ENCODE results near the gene CENPT. TPM values are rescaled to one million over a fixed set of nuclear protein-coding genes. Genes with fewer than 3 reads are reported as not detected.

The CENPT gene
- polyA plus RNA-seq, 2 of the 4 experiments (the other 2 are of a cell fraction), result 19.1 to 36.9 TPM

DNA sequence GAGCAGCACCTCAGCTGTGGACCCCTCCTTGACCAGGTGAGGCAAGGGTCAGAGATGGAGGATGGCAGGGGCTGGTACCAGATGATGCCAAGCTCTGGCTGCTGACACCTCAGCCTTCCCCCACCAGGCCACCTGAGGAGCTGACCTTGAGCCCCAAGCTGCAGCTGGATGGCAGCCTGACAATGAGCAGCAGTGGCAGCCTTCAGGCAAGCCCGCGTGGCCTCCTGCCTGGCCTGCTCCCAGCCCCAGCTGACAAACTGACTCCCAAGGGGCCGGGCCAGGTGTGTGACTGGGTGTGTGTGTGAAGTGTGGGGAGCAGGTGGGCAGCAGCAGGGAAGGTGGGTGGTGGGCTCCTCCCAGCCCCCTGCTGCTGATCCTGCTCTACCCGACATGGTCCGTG, 32.4 kb upstream of the CENPT start (continued):
- no peak for TF ChIP-seq EHMT2 (IDR thresholded peaks at IDR 0.05; ENCODE audit: low read depth)

- FAIRE-seq, result no peak
- CTCF ChIA-PET, result interaction anchor here (1.1 to 17.4 kb wide), 4 partner anchors 8 to 358 kb away, joined by 3 to 370 read pairs (median 4); partner anchors contain the start of genes CTRL and PSMB10
- no peak for TF ChIP-seq ESRRA (IDR thresholded peaks at IDR 0.05; ENCODE audit: borderline replicate concordance, low read length)
- TF ChIP-seq GATA3 (IDR thresholded peaks at IDR 0.05; ENCODE audit: borderline replicate concordance), result no peak
- no peak for TF ChIP-seq CEBPB (IDR thresholded peaks at IDR 0.05)
- no peak for TF ChIP-seq RFX5 (IDR thresholded peaks at IDR 0.05)
- no peak for TF ChIP-seq RCOR1 (IDR thresholded peaks at IDR 0.05; ENCODE audit: low read depth, low read length)
- no peak for TF ChIP-seq KDM1A (IDR thresholded peaks at IDR 0.05; ENCODE audit: low read depth)
- no peak for TF ChIP-seq ZSCAN20 (CRISPR knock-in tag; IDR thresholded peaks at IDR 0.05)
These were observed 32.0 kb upstream of the CENPT start for GRCh38 chr16:67879462-67879861.

GRCh38 chr16:67878846-67879245, 31.4 kb upstream of the CENPT start:
- WGBS (ENCODE audit: missing lambda C conversion rate), result 80% methylated on average over 9 of the region's 9 CpGs
- DNase-seq (ENCODE audit: low read depth in 1 of 2, low spot score in 1 of 2) (no peak), FAIRE-seq (no peak), ATAC-seq (no peak)
- H3K4me1 ChIP-seq, result peaks cover 11% of the 10 kb centered on the region; the same call in 2 of the 3 replicates
- H3K9me3 ChIP-seq, result no peaks in the 10 kb centered on the region
- no peak overlapping the region for H3K4me3 ChIP-seq
- no peak overlapping the region for H3K27ac ChIP-seq
- ChIA-PET POLR2A (no interaction called here), CTCF (interaction anchor here (0.9 to 17.4 kb wide), 4 partner anchors 9 to 48 kb away, joined by 3 to 370 read pairs (median 4); partner anchors contain the start of genes CTRL and PSMB10)
- H3K4me2 ChIP-seq, result no peak overlapping the region
- TF ChIP-seq POLR2A (IDR thresholded peaks at IDR 0.05; ENCODE audit: low read length) (no peak), EHMT2 (IDR thresholded peaks at IDR 0.05; ENCODE audit: low read depth) (no peak), ZSCAN20 (CRISPR knock-in tag; IDR thresholded peaks at IDR 0.05) (no peak), BHLHE40 (IDR thresholded peaks at IDR 0.05; ENCODE audit: low read depth, low read length) (no peak), MAZ (IDR thresholded peaks at IDR 0.05; ENCODE audit: borderline replicate concordance, low read depth, low read length) (no peak), KDM1A (IDR thresholded peaks at IDR 0.05; ENCODE audit: low read depth) (no peak), GATA3 (IDR thresholded peaks at IDR 0.05; ENCODE audit: borderline replicate concordance) (no peak), ELK1 (IDR thresholded peaks at IDR 0.05; ENCODE audit: low read depth, low read length) (no peak), PHF8 (IDR thresholded peaks at IDR 0.05; ENCODE audit: borderline replicate concordance, low read depth) (no peak), ESRRA (IDR thresholded peaks at IDR 0.05; ENCODE audit: borderline replicate concordance, low read length) (no peak), PBX3 (IDR thresholded peaks at IDR 0.05) (no peak), MYC (IDR thresholded peaks at IDR 0.05; ENCODE audit: borderline replicate concordance, low read length) (no peak), NPAS2 (CRISPR knock-in tag; IDR thresholded peaks at IDR 0.05; ENCODE audit: borderline replicate concordance) (no peak)
- TF ChIP-seq, protein P1, sequence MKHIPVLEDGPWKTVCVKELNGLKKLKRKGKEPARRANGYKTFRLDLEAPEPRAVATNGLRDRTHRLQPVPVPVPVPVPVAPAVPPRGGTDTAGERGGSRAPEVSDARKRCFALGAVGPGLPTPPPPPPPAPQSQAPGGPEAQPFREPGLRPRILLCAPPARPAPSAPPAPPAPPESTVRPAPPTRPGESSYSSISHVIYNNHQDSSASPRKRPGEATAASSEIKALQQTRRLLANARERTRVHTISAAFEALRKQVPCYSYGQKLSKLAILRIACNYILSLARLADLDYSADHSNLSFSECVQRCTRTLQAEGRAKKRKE (CRISPR knock-in tag; IDR thresholded peaks at IDR 0.05; ENCODE audit: low read depth), result no peak
- TF ChIP-seq, protein P2, sequence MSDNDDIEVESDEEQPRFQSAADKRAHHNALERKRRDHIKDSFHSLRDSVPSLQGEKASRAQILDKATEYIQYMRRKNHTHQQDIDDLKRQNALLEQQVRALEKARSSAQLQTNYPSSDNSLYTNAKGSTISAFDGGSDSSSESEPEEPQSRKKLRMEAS (IDR thresholded peaks at IDR 0.05), result no peak

More at GRCh38 chr16:67879462-67879861, 32.0 kb upstream of the CENPT start:
- 95% methylated on average over 11 of the region's 12 CpGs for WGBS (ENCODE audit: missing lambda C conversion rate)
- no peak overlapping the region for H3K4me2 ChIP-seq
- H3K27ac ChIP-seq, result no peak overlapping the region
- POLR2A ChIA-PET, result no interaction called here
- H3K9me3 ChIP-seq, result no peaks in the 10 kb centered on the region
- peaks cover 5% of the 10 kb centered on the region; the same call in 2 of the 3 replicates for H3K4me1 ChIP-seq
- no peak overlapping the region for H3K4me3 ChIP-seq
- ATAC-seq (no peak), DNase-seq (ENCODE audit: low read depth in 1 of 2, low spot score in 1 of 2) (no peak)

- CTCF ChIA-PET, result interaction anchor here (0.9 to 17.4 kb wide), 3 partner anchors 9 to 49 kb away, joined by 3 to 370 read pairs (median 4); partner anchors contain the start of genes CTRL and PSMB10
- POLR2A ChIA-PET, result no interaction called here
- ATAC-seq (no peak), FAIRE-seq (no peak), DNase-seq (ENCODE audit: low read depth in 1 of 2, low spot score in 1 of 2) (no peak)
- Histone ChIP-seq H3K4me2 (no peak overlapping the region), H3K4me1 (peaks cover 11% of the 10 kb centered on the region; the same call in 2 of the 3 replicates), H3K27ac (no peak overlapping the region), H3K4me3 (no peak overlapping the region), H3K9me3 (no peaks in the 10 kb centered on the region)
- no peak for TF ChIP-seq HEYL (CRISPR knock-in tag; IDR thresholded peaks at IDR 0.05)
- TF ChIP-seq, protein P2 (IDR thresholded peaks at IDR 0.05), result no peak
- TF ChIP-seq, protein P1 (CRISPR knock-in tag; IDR thresholded peaks at IDR 0.05; ENCODE audit: low read depth), result no peak
- 79% methylated on average over 5 of the region's 6 CpGs for WGBS (ENCODE audit: missing lambda C conversion rate)
These were observed 30.7 kb upstream of the CENPT start for GRCh38 chr16:67878232-67878631.
